K562 (cell line): ENCODE results near the gene HIPK1. TPM values are rescaled to one million over a fixed set of nuclear protein-coding genes. Genes with fewer than 3 reads are reported as not detected.

ENCODE experiments used
- ATF4 ChIP-seq: fragments of 450-650 bp; formaldehyde crosslinking; IDR thresholded peaks from 2 replicates; pipeline ENCODE4 v1.4.0; 2022; ENCODE audit warnings: mild to moderate bottlenecking, moderate library complexity
- C11orf30 ChIP-seq: fragments of 450-650 bp; IDR thresholded peaks from 2 replicates; pipeline ENCODE4 v1.6.1; 2016; ENCODE audit warnings: low read depth, mild to moderate bottlenecking
- CGGBP1 ChIP-seq: fragments of 250-450 bp; sonication (Bioruptor Pico); IDR thresholded peaks from 2 replicates; pipeline ENCODE4 v1.9.0; 2021; ENCODE audit warnings: mild to moderate bottlenecking
- CTCFL ChIP-seq: IDR thresholded peaks from 2 replicates; pipeline ENCODE4 v1.6.1; 2011; ENCODE audit warnings: borderline replicate concordance, low read depth, mild to moderate bottlenecking, moderate library complexity, low read length; ENCODE audit not compliant: insufficient read depth, poor library complexity, severe bottlenecking
- EZH2 ChIP-seq: IDR thresholded peaks from 2 replicates; pipeline ENCODE4 v1.6.1; 2012; ENCODE audit warnings: low read depth, mild to moderate bottlenecking, inconsistent platforms, low read length, borderline replicate concordance
- HDAC1 ChIP-seq, 2 experiments: fragments of 450-650 bp; IDR thresholded peaks; 2 replicates each; pipeline ENCODE4 v1.6.1; 2016 to 2017; ENCODE audit warnings: inconsistent platforms in 1 of 2, mild to moderate bottlenecking in 1 of 2, moderate library complexity in 1 of 2
- HMGXB4 ChIP-seq: sonication (generic); formaldehyde crosslinking; IDR thresholded peaks from 2 replicates; pipeline ENCODE4 v1.8.1; 2023; ENCODE audit warnings: mild to moderate bottlenecking, missing genetic modification reagents
- JUNB ChIP-seq: fragments of 450-650 bp; formaldehyde crosslinking; conservative IDR thresholded peaks from 2 replicates; pipeline ENCODE4 v1.4.0; 2020; ENCODE audit warnings: mild to moderate bottlenecking
- MBD1 ChIP-seq: fragments of 250-450 bp; sonication (Bioruptor Pico); IDR thresholded peaks from 2 replicates; pipeline ENCODE4 v1.8.0; 2022; ENCODE audit warnings: inconsistent platforms
- MCM5 ChIP-seq: fragments of 450-650 bp; IDR thresholded peaks from 2 replicates; pipeline ENCODE4 v1.6.1; 2016; ENCODE audit warnings: low read depth
- SMARCA4 ChIP-seq: fragments of 450-650 bp; IDR thresholded peaks from 2 replicates; pipeline ENCODE4 v1.6.1; 2016
- TAF1 ChIP-seq: IDR thresholded peaks from 2 replicates; pipeline ENCODE4 v1.6.1; 2011; ENCODE audit warnings: mild to moderate bottlenecking, low read length, moderate library complexity; ENCODE audit not compliant: insufficient read depth, control insufficient read depth, severe bottlenecking; ENCODE audit errors: extremely low read depth
- TAF7 ChIP-seq: fragments of 450-650 bp; IDR thresholded peaks from 2 replicates; pipeline ENCODE4 v1.6.1; 2016; ENCODE audit warnings: missing genetic modification characterization, missing compliant biosample characterization
- ZBTB11 ChIP-seq, 3 experiments: fragments of 200-800 bp in 1 of 3; fragments of 250-450 bp in 1 of 3; fragments of 450-650 bp in 1 of 3; sonication (Bioruptor Pico) in 1 of 3; sonication (Bioruptor generic) in 1 of 3; formaldehyde crosslinking in 1 of 3; IDR thresholded peaks; 2 replicates each; pipeline versions ENCODE4 v1.6.1 to v1.8.0; 2016 to 2022; ENCODE audit warnings: mild to moderate bottlenecking in 2 of 3, missing genetic modification characterization in 2 of 3, missing compliant biosample characterization in 1 of 3, moderate library complexity in 1 of 3
- ZNF778 ChIP-seq: fragments of 450-650 bp; formaldehyde crosslinking; IDR thresholded peaks from 2 replicates; pipeline ENCODE4 v1.4.0; 2020; ENCODE audit warnings: mild to moderate bottlenecking, moderate library complexity
- polyA plus RNA-seq, 8 experiments: library from polyadenylated mRNA; depleted of rRNA in 4 of 8; stranded (reverse) in 5 of 8; unstranded in 3 of 8; fragments of >200 nt; fragmentation: Nextera tagmentation in 2 of 8; fragmentation: Illumina TruSeq in 1 of 8; extraction: Ambion mirVana in 2 of 8; extraction: Trizol in 1 of 8; gene quantifications; 2 replicates each; pipeline versions ENCODE4 v1.2.1 to v1.2.3, GENCODE V29; 2011 to 2014; ENCODE audit warnings: inconsistent platforms in 1 of 8, missing spikeins in 1 of 8
- total RNA-seq, 7 experiments: library from RNA; depleted of rRNA in 6 of 7; stranded (reverse); fragments of >200 nt in 6 of 7; fragmentation: Illumina TruSeq in 2 of 7; extraction: Trizol in 2 of 7; gene quantifications; 2 replicates each; pipeline versions ENCODE4 v1.2.1 to v1.2.3, GENCODE V29; 2011 to 2021; ENCODE audit warnings: low replicate concordance in 1 of 7

HIPK1 gene
- total and polyA plus RNA-seq, 9 of the 15 experiments (the other 6 are each of a cell fraction or from before 2014, with no cell fraction given): 10.0 to 57.9 (median 29.6) TPM

- peak in 1 of 2 experiments; percentile 79; a peak in 2 of 4 replicates for TF ChIP-seq HDAC1 (IDR thresholded peaks at IDR 0.05)
- peak; percentile 39; the same call in 1 of the 2 replicates for TF ChIP-seq JUNB
- TF ChIP-seq MBD1 (CRISPR knock-in tag): no peak
- TF ChIP-seq SMARCA4: 0 out of 2 replicates have a peak, but pooled peaks have one; percentile 13
- no peak for TF ChIP-seq TAF7
- TF ChIP-seq ZNF778 (CRISPR knock-in tag): no peak
- TF ChIP-seq C11orf30: no peak
- peak; percentile 8 to 83 (median 25); a peak in 3 of 6 replicates for TF ChIP-seq ZBTB11 (CRISPR knock-in tag; IDR thresholded peaks at IDR 0.05)
- no peak for TF ChIP-seq EZH2
- TF ChIP-seq MCM5: no peak
- 0 out of 2 replicates have a peak, but pooled peaks have one; percentile 3 for TF ChIP-seq CGGBP1 (CRISPR knock-in tag)
- TF ChIP-seq TAF1: peak; percentile 29
- peak; percentile 98 for TF ChIP-seq CTCFL
- TF ChIP-seq HMGXB4: peak; percentile 67; the same call in 1 of the 2 replicates
- TF ChIP-seq ATF4 (CRISPR knock-in tag): 0 out of 2 replicates have a peak, but pooled peaks have one; percentile 36
Observed at GRCh38 chr1:113929750-113930498, 800 bp downstream of the HIPK1 start (continued).
